Caco-2 (cell line): ENCODE measurements around the gene MAN1B1. TPM values are rescaled to one million over a fixed set of nuclear protein-coding genes. Genes with fewer than 3 reads are reported as not detected.

Source experiments
- BruUV-seq: library from RNA; stranded (reverse); fragments of 400-500 nt; replicated peaks from 2 replicates; lab custom pipeline; 2021; lab: Mats Ljungman, UMichigan
- CTCF ChIA-PET: fragments of 300-600 bp; sonication (Branson Sonifier 250); formaldehyde crosslinking; loops from one replicate; lab custom pipeline; 2022; ENCODE audit warnings: antibody characterized with exemption; lab: Charles Lee
- POLR2A ChIA-PET: fragments of 300-600 bp; sonication (Branson Sonifier 250); formaldehyde crosslinking; loops from one replicate; lab custom pipeline; 2022; ENCODE audit warnings: antibody characterized with exemption; lab: Charles Lee
- DNase-seq, 2 experiments: peaks; one replicate each; pipeline versions ENCODE4 v3.0.0 to v3.0.0-alpha.2; 2020 to 2022
- H3K27me3 ChIP-seq: replicated peaks from 2 replicates; pipeline ENCODE4 v1.6.0; 2011; ENCODE audit warnings: low read length; ENCODE audit not compliant: control insufficient read depth, insufficient read depth
- H3K36me3 ChIP-seq: 2 replicates; pipeline ENCODE4 v1.5.1; 2011; ENCODE audit warnings: low read length; ENCODE audit not compliant: control insufficient read depth, insufficient read depth
- H3K4me1 ChIP-seq: fragments of 250-450 bp; sonication (Bioruptor Pico); 2 replicates; pipeline ENCODE4 v1.5.1; 2020; ENCODE audit warnings: mild to moderate bottlenecking
- H3K4me3 ChIP-seq: 2 replicates; pipeline ENCODE4 v1.5.1; 2011; ENCODE audit warnings: low read depth, mild to moderate bottlenecking, control low read depth, low read length
- H3K9me3 ChIP-seq: fragments of 250-450 bp; sonication (Bioruptor Pico); 2 replicates; pipeline ENCODE4 v1.5.1; 2020; ENCODE audit warnings: mild to moderate bottlenecking, moderate library complexity
- H3K27ac Mint-ChIP-seq: one replicate; pipeline ENCODE4 v1.8.0; 2022; ENCODE audit warnings: mixed read lengths; ENCODE audit not compliant: unreplicated experiment
- H3K27me3 Mint-ChIP-seq: one replicate; pipeline ENCODE4 v1.8.0; 2022; ENCODE audit warnings: mixed read lengths; ENCODE audit not compliant: insufficient read depth, unreplicated experiment
- H3K36me3 Mint-ChIP-seq: one replicate; pipeline ENCODE4 v1.8.0; 2022; ENCODE audit warnings: mild to moderate bottlenecking, mixed read lengths; ENCODE audit not compliant: insufficient read depth, unreplicated experiment
- H3K4me1 Mint-ChIP-seq: one replicate; pipeline ENCODE4 v1.8.0; 2022; ENCODE audit warnings: low read depth, mixed read lengths; ENCODE audit not compliant: unreplicated experiment
- H3K4me3 Mint-ChIP-seq: one replicate; pipeline ENCODE4 v1.8.0; 2022; ENCODE audit warnings: mild to moderate bottlenecking, moderate library complexity, mixed read lengths; ENCODE audit not compliant: unreplicated experiment
- H3K9me3 Mint-ChIP-seq: one replicate; pipeline ENCODE4 v1.8.0; 2022; ENCODE audit warnings: mixed read lengths; ENCODE audit not compliant: unreplicated experiment
- intact Hi-C: fragments of 100-400 bp; cut with micrococcal nuclease; formaldehyde crosslinking; loops from one replicate; pipeline ENCODE4 v1.10.0; 2022; ENCODE audit not compliant: unreplicated experiment
- total RNA-seq: library from RNA; stranded (reverse); gene quantifications from 2 replicates; pipeline ENCODE4 v1.2.3, GENCODE V29; 2022
- TF ChIP-seq, protein P1 (sequence below), 2 experiments: fragments of 200-600 bp in 1 of 2; IDR thresholded peaks; 1 replicate in 1 of 2; 2 replicates in 1 of 2; pipeline versions ENCODE4 v1.5.1 to v1.8.0; 2011 to 2022; ENCODE audit warnings: antibody characterized with exemption in 1 of 2, control low read depth in 1 of 2, inconsistent platforms in 1 of 2, low read depth in 1 of 2, low read length in 1 of 2, mild to moderate bottlenecking in 1 of 2, moderate library complexity in 1 of 2; ENCODE audit not compliant: insufficient read depth in 1 of 2, severe bottlenecking in 1 of 2, unreplicated experiment in 1 of 2

Gene MAN1B1
- total RNA-seq, 1 experiment from 2014 or later = 57.7 TPM

GRCh38 chr9:137038916-137039315 is 47.9 kb upstream of the MAN1B1 start:
- Mint-ChIP-seq H3K36me3 (peaks cover 23% of the 10 kb centered on the region), H3K27me3 (no peaks in the 10 kb centered on the region), H3K4me3 (no peak overlapping the region), H3K27ac (no peak overlapping the region), H3K9me3 (no peaks in the 10 kb centered on the region), H3K4me1 (no peaks in the 10 kb centered on the region)
- no TSS peak for BruUV-seq
- no peaks in the 10 kb centered on the region for H3K9me3 ChIP-seq
- TF ChIP-seq, protein P1, sequence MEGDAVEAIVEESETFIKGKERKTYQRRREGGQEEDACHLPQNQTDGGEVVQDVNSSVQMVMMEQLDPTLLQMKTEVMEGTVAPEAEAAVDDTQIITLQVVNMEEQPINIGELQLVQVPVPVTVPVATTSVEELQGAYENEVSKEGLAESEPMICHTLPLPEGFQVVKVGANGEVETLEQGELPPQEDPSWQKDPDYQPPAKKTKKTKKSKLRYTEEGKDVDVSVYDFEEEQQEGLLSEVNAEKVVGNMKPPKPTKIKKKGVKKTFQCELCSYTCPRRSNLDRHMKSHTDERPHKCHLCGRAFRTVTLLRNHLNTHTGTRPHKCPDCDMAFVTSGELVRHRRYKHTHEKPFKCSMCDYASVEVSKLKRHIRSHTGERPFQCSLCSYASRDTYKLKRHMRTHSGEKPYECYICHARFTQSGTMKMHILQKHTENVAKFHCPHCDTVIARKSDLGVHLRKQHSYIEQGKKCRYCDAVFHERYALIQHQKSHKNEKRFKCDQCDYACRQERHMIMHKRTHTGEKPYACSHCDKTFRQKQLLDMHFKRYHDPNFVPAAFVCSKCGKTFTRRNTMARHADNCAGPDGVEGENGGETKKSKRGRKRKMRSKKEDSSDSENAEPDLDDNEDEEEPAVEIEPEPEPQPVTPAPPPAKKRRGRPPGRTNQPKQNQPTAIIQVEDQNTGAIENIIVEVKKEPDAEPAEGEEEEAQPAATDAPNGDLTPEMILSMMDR (IDR thresholded peaks at IDR 0.05; ENCODE audit: insufficient read depth in 1 of 2, low read depth in 1 of 2, low read length in 1 of 2, severe bottlenecking in 1 of 2, unreplicated experiment in 1 of 2) = no peak
- H3K4me1 ChIP-seq = peaks cover 6% of the 10 kb centered on the region
- DNase-seq = no peak
- ChIA-PET POLR2A (no interaction called here), CTCF (interaction anchor here (0.5 kb wide), 1 partner anchor 28 kb away, joined by 5 read pairs; no protein-coding TSS in a partner anchor)
- H3K27me3 ChIP-seq = no peaks in the 10 kb centered on the region
- H3K36me3 ChIP-seq = no peaks in the 10 kb centered on the region
- intact Hi-C loops = no loop called here
- H3K4me3 ChIP-seq = no peak overlapping the region

- Mint-ChIP-seq H3K27ac (no peak overlapping the region), H3K36me3 (peaks cover 18% of the 10 kb centered on the region), H3K27me3 (no peaks in the 10 kb centered on the region), H3K4me1 (no peaks in the 10 kb centered on the region), H3K9me3 (no peaks in the 10 kb centered on the region), H3K4me3 (no peak overlapping the region)
- Histone ChIP-seq H3K4me1 (peaks cover 6% of the 10 kb centered on the region), H3K4me3 (no peak overlapping the region), H3K9me3 (no peaks in the 10 kb centered on the region), H3K27me3 (no peaks in the 10 kb centered on the region), H3K36me3 (no peaks in the 10 kb centered on the region)
- ChIA-PET POLR2A (no interaction called here), CTCF (interaction anchor here (0.6 kb wide), 2 partner anchors 9 to 26 kb away, joined by 3 read pairs; no protein-coding TSS in a partner anchor)
- DNase-seq = no peak
- BruUV-seq = TSS peak; percentile 45
- intact Hi-C loops = no loop called here
- TF ChIP-seq, protein P1 (IDR thresholded peaks at IDR 0.05; ENCODE audit: insufficient read depth in 1 of 2, low read depth in 1 of 2, low read length in 1 of 2, severe bottlenecking in 1 of 2, unreplicated experiment in 1 of 2) = no peak
These were observed 47.0 kb upstream of the MAN1B1 start for GRCh38 chr9:137039611-137040366.

GRCh38 chr9:137040568-137040967 is 46.2 kb upstream of the MAN1B1 start:
- Mint-ChIP-seq H3K27me3 (no peaks in the 10 kb centered on the region), H3K9me3 (no peaks in the 10 kb centered on the region), H3K4me1 (no peaks in the 10 kb centered on the region), H3K36me3 (peaks cover 11% of the 10 kb centered on the region), H3K27ac (no peak overlapping the region), H3K4me3 (no peak overlapping the region)
- CTCF ChIA-PET = no interaction called here
- intact Hi-C loops = no loop called here
- Histone ChIP-seq H3K4me3 (no peak overlapping the region), H3K9me3 (no peaks in the 10 kb centered on the region), H3K27me3 (no peaks in the 10 kb centered on the region), H3K36me3 (no peaks in the 10 kb centered on the region), H3K4me1 (0 out of 2 replicates have a peak, but pooled peaks cover 5% of the 10 kb centered on the region)
- POLR2A ChIA-PET = no interaction called here
- TF ChIP-seq, protein P1 (IDR thresholded peaks at IDR 0.05; ENCODE audit: insufficient read depth in 1 of 2, low read depth in 1 of 2, low read length in 1 of 2, severe bottlenecking in 1 of 2, unreplicated experiment in 1 of 2) = no peak
- no TSS peak for BruUV-seq
- no peak for DNase-seq
